Stromal cell of bone marrow (primary cell): ENCODE data around the gene NES.

Experiments used
- DNase-seq: peaks from one replicate; pipeline ENCODE4 v3.0.0-alpha.2; 2012; ENCODE audit warnings: low read depth

Gene NES

GRCh38 chr1:156704930-156705320, 27.7 kb upstream of the NES start:
- DNase-seq: no peak

DNA sequence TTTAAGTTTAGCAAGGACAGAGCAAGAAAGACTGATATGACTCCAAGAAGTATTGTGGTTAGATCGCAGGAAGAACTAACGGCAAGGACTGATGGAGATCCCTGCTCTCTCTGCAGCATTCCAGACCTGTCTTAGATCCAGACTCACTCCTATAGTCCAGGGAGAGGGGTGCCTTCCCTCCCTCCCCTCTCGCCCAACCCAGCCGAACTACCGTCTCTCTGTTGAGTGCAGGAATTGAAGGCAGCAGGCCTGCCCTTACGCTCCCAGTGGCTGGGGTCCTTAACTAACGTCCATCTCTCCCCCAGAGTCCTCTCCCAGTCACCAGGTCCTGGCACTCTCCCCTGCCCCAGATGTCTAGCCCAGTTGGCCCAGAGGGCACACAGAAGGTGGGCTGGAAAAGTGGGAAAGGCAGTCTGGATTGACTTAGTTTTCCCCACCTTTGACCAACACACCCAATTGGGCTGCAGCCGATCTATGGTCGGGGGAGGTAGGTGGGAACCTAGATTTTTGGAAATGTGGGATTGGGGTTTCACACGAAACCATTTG, 27.0 kb upstream of the NES start:
- DNase-seq: no peak

DNA sequence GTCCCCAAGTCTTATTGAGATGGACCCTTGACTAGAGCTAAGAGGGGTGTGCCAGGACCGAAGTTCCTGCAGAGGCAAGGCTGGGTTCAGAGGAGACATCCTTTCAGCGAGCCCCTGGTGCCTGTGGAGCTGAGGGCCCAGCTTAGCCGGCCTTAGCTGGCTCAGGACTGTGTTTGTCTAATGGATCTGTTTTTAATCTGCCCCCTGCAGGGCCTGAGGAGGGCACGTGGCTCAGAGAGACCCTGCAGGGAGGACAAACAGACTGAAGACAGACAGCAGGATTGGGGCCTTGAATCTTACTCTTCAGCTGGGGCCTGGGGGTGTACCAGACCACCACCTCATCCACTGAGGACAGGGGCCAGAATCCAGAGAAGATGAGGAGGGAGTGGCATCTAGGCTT, 26.5 kb upstream of the NES start:
- no peak for DNase-seq

DNA sequence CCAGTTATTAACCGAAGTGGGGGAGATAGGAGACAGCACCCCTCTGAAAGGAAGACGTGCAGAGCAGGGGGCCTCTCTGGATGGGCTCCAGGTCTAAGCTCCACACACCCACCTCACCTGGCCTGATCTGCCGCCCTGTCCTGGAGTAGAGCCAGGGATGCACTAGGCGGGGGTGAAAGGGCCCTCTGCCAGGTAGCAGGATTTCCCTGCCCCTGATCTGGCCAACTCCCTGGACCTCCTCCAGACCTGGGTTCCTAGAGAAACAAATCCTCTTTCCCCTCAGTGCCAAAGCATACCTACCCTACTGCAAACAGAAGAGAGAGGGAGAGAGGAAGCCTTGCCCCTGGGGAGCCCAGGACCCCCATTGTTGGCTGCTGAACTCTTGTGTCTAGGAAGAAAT, 26.1 kb upstream of the NES start:
- no peak for DNase-seq

DNA sequence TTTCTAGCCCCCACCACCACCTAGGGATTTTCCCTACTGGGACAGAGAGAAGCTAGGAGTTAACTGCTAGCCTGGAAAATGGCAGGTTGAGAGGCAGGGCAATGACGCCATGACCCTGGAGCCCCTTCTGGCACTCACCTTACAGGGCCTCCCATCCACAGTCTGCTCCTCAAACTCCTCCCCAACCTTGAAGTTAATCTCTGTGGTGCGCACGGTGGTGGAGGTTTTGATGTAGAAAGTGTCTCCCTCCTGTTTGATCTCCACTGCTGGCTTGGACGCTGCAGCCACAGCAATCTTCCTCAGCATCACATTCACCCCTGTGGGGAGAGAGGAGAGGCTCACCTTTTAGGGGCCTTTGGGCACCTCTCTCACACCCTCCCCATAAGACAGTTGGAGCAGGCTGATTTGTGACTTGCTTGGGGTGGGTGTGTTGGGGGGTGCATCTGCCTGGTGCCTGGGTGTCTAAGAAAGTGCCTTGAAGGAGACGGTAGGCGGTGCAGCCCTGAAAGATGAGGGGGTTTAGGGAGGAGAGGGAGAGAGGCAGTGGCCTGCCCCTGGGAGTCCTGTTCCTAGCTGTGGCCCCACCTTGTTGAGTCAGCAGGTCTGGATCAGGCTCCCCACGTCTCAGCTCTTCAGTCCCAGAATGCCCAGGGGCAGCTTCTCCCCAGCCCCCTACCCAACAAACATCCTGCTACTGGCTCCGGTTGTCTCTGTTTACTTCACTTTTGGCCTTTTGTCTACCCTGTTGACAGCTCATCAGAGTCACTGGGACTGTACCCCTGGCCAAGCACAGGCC, 23.7 kb upstream of the NES start:
- no peak for DNase-seq

DNA sequence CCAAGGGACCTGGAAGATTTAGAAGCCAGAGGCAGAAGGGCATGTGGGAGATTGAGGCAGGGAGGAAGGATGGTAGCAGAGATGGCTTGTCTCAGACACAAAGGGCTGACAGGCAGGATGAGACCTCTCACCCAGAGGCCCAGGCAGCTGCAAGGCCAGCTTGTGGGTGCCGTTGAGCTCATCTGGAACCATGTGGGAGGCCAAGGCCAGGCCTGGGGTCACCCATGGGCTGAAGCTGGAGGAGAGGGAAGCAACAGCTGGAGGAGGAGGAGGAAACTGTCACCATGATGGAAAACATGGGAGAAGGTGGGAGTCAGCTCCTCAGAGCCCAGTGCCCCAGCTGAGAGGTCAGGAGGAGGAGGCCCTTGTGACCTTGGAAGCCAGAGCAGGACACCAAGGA, 21.8 kb upstream of the NES start:
- no peak for DNase-seq

GRCh38 chr1:156697481-156697880, 20.3 kb upstream of the NES start:
- DNase-seq: no peak

DNA sequence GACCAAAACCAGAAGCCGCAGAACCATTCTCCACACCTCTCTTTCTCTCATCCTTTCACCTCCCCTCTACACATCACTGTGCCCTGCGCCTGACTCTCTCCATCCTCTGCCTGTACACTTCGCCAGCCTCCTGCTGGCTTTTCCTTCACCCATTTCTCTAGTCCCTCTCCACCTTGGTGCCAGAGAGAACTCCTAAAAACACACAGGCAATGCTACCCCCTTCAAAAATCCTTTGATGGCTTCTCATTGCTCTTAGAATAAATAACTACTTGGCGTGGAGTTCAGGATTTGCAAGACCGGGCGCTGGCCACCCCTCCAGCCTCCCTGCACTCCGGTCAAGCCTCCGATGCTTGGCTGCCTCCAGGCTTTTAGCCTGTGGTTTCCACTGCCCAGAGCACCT, 19.5 kb upstream of the NES start:
- DNase-seq: no peak

- DNase-seq: no peak
Observed at GRCh38 chr1:156694690-156694962, 17.4 kb upstream of the NES start.

- DNase-seq: no peak
Observed at GRCh38 chr1:156693848-156694689, 16.9 kb upstream of the NES start.

DNA sequence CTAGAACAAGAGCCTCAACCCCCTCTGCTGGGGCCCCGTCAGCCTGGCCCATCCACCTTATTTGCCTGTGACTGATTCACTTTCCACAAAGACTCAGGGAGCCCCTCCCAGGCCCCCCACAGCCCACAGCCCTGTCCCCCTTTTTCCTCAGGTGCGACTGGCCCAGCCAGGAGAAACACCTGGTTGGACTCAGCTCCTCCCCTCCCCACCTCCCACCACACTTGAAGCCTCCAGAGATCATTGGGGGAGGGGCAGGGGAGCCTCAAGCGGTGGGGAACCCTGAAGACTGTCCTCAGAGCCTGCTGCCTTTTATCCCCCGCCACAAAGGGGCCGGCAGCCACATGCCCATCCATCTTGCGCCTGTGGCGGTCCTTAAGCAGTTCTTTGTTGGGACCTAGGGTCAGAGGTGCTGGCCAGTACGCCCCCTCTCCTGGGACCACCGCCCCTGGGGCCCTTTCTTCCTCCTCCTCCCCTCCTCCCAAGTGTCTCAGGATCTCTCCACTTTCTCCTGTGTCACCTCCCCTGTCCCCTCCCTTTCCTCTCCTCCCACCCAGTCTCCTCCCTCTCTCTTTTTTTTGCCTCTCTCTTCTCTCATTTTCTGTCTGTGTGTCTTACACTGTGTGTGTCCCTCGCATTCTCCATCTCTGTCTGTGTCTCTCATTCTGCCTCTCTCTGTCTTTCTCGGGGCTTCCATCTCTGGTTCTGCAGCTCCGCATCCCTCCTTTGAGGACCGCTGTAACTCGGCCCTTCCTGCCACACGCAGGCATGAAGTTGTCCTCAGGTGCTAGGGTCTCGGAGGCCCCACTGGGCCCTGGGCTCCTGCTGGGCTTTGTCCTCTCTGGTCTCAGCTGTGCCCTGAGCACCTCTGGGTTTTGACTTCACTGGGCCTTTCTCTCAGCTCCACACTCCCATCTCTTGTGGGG, 16.0 kb upstream of the NES start:
- DNase-seq: no peak

- DNase-seq: no peak
Observed at GRCh38 chr1:156692441-156692924, 15.3 kb upstream of the NES start.

GRCh38 chr1:156691665-156692440, 14.6 kb upstream of the NES start:
- no peak for DNase-seq

DNA sequence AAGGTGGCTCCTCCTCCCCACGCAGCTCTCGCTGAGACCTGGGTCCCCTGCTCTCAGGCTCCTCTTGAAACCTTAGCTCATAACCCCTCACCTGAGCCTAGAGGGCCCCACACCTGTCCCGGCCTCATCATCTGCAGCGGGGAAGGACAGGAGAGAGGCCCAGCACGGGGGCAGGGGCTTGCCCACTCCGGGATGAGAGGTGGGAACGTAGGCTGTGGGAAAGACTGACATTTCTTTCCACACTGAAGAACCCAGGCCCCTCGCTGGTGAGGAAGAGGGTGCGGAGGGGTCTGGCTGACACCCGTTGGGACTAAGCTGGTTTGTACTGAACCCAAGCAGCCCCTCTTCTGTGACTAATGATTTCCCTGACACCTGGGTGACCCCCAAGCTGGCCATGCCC, 14.0 kb upstream of the NES start:
- DNase-seq: no peak

DNA sequence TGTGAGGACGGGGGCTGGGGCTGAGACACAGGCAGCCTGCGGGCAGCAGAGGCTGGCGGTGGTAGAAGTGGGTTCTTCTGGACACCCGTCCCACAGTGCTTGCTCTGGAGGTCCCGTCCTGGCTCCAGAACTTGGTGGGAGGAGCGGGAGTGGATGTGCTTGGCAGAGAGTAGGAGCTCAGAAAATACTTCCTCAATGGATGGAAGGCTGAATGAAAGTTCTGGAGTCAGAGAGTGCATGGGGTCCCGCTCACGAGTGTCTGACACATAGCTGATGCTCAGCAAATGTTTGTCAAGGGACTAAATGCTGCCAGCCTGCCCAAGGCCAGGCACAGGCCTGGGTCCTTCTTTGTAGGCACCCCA, 13.4 kb upstream of the NES start:
- DNase-seq: no peak

GRCh38 chr1:156689953-156690674, 12.9 kb upstream of the NES start:
- no peak for DNase-seq

DNA sequence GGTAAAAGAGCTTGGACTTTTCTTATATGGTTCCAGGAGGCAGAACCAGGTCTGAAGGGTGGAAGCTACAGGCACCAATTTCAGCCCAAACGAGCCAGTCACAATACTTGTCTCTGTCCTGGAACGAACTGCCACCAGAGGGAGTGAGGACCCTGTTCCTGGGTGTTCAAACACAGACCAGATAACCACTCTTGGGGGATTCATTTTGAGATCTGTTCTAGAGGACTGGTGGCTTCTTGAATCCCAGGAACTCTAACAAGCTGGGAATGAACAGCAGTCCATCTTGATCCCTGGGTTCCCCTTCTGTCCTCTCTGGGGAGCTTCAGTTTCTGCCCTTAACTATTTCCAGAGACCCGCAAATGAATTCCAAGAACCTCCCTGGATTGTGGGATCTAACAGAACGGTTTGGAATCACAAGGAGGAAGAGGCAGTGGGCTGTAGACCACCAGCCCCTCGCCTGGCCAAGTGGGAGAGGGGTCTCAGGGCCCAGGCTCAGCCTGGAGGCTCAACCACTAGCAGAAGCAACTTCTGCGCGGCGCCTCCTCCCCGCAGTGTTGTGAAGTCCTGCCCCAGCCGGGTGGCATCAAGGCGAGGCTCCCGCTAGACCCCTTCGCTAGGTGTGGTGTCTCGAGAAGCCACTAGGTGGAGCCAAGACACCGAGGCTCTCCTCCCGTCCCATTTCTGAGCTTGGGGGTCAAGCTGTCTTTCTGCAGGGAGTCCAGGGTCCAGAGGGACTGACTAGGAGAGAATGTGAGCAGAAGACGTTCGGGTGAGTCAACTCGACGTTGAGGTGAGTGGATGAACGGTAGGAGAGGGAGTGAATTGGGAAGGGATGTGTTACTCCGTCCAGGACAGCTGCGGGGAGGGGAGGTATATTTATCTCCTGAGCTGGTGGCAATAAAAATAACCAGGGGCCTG, 12.1 kb upstream of the NES start:
- DNase-seq: peak; percentile 52

GRCh38 chr1:156684227-156684782, 7.1 kb upstream of the NES start:
- peak; percentile 58 for DNase-seq

GRCh38 chr1:156682166-156682890, 5.1 kb upstream of the NES start:
- no peak for DNase-seq
